HFFc6 (cell line): Measurements from ENCODE around the gene SPAG9. TPM values are rescaled to one million over a fixed set of nuclear protein-coding genes. Genes with fewer than 3 reads are reported as not detected.
A peak's percentile ranks its signal among the peaks of the same experiment; 100 is the strongest.

ENCODE experiments used
- DNase-seq: peaks from one replicate; pipeline ENCODE4 v3.0.0-alpha.2; 2018
- H3K27ac Mint-ChIP-seq: 2 replicates; pipeline ENCODE4 v1.8.0; 2020; ENCODE audit warnings: mild to moderate bottlenecking, mixed read lengths
- H3K27me3 Mint-ChIP-seq: 2 replicates; pipeline ENCODE4 v1.8.0; 2021; ENCODE audit warnings: mild to moderate bottlenecking, moderate library complexity, mixed read lengths; ENCODE audit not compliant: insufficient read depth
- H3K36me3 Mint-ChIP-seq: 2 replicates; pipeline ENCODE4 v1.8.0; 2021; ENCODE audit warnings: low read depth, mixed read lengths
- H3K4me1 Mint-ChIP-seq: 2 replicates; pipeline ENCODE4 v1.8.0; 2020; ENCODE audit warnings: low read depth, mixed read lengths
- H3K4me3 Mint-ChIP-seq: 2 replicates; pipeline ENCODE4 v1.8.0; 2020; ENCODE audit warnings: mild to moderate bottlenecking, moderate library complexity, mixed read lengths
- H3K9me3 Mint-ChIP-seq: 2 replicates; pipeline ENCODE4 v1.8.0; 2020; ENCODE audit warnings: mild to moderate bottlenecking, mixed read lengths
- total RNA-seq, 6 experiments: library from RNA; stranded (reverse); fragmentation: NEBNext Ultra II Directional; extraction: Animal tissue kit (Norgen Biotek cat#: 25700); gene quantifications; 2 replicates in 1 of 6; 3 replicates in 5 of 6; pipeline ENCODE4 v1.2.3, GENCODE V29; 2021
- TF ChIP-seq, protein P1 (sequence below): fragments of 200-600 bp; sonication (generic); IDR thresholded peaks from 2 replicates; pipeline ENCODE4 v1.5.0; 2021; ENCODE audit warnings: antibody characterized with exemption, mild to moderate bottlenecking

Gene SPAG9
- total RNA-seq, 6 experiments from 2014 or later: 54.3 to 78.1 (median 61.3) TPM

DNA sequence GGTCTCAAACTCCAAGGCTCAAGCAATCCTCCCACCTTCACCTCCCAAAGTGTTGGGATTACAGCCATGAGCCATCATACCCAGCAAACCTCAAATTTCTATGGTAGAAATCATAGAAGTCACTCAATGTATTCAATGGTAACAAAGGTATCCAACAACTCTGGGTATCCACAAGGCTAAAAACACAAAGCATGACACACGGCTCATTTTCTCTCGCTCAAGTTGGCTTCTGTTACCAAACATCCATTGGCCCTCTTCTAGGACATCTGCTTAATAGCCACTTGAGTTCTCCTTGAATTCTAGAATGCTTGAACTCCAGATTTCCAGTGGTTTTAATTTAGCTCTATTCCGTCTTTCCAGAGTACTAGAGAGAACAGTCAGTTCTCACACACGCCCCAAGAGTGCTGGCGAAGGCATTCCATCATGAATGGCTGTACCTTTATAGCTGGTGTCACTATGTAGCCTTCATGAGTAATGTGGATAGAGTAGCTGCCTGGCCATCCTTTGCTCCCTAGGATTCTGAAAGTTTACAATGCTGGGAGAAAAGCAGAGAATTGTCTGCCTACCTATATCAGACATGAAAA lies 42.6 kb downstream of the SPAG9 start:
- peaks cover 45% of the 10 kb centered on the region for H3K4me1 Mint-ChIP-seq
- no peaks in the 10 kb centered on the region for H3K9me3 Mint-ChIP-seq
- no peak overlapping the region for H3K27ac Mint-ChIP-seq
- H3K36me3 Mint-ChIP-seq: peaks cover 23% of the 10 kb centered on the region
- H3K4me3 Mint-ChIP-seq: no peak overlapping the region
- TF ChIP-seq, protein P1, sequence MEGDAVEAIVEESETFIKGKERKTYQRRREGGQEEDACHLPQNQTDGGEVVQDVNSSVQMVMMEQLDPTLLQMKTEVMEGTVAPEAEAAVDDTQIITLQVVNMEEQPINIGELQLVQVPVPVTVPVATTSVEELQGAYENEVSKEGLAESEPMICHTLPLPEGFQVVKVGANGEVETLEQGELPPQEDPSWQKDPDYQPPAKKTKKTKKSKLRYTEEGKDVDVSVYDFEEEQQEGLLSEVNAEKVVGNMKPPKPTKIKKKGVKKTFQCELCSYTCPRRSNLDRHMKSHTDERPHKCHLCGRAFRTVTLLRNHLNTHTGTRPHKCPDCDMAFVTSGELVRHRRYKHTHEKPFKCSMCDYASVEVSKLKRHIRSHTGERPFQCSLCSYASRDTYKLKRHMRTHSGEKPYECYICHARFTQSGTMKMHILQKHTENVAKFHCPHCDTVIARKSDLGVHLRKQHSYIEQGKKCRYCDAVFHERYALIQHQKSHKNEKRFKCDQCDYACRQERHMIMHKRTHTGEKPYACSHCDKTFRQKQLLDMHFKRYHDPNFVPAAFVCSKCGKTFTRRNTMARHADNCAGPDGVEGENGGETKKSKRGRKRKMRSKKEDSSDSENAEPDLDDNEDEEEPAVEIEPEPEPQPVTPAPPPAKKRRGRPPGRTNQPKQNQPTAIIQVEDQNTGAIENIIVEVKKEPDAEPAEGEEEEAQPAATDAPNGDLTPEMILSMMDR: no peak
- no peaks in the 10 kb centered on the region for H3K27me3 Mint-ChIP-seq
- DNase-seq: no peak

DNA sequence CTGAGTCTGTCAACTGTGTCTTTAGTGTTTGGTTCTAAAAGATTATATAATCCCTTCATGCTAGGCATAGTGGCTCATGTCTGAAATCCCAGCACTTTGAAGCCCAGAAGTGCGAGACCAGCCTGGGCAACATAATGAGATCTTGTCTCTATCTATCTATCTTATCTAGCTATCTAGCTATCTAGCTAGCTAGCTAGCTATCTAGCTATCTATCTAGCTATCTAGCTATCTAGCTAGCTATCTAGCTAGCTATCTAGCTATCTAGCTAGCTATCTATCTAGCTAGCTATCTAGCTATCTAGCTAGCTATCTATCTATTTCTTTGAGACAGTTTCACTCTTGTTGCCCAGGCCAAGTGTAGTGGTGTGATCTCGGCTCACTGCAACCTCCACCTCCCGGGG lies 43.8 kb downstream of the SPAG9 start:
- Mint-ChIP-seq H3K9me3 (no peaks in the 10 kb centered on the region), H3K4me3 (no peak overlapping the region), H3K4me1 (peaks cover 33% of the 10 kb centered on the region), H3K27ac (no peak overlapping the region), H3K27me3 (no peaks in the 10 kb centered on the region), H3K36me3 (peaks cover 22% of the 10 kb centered on the region)
- TF ChIP-seq, protein P1: no peak
- DNase-seq: no peak

DNA sequence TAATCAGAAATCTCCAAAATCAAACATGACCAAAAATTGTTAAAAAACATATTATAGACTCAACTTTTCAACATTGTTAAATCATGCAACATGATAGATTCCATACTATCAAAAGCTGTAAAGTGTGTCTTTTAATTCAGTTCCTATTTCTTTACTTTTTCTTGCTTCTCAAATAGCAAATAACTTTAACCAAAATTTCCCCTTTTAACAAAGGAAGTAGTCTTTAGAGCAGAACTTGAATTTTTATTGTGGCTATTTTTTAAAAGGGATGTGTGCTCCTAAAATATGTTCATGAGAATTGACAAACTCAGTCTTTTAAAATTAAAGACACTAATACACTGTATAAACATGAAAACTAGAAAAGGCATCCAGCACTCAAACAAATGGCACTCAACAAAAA lies 49.1 kb downstream of the SPAG9 start:
- Mint-ChIP-seq H3K9me3 (no peaks in the 10 kb centered on the region), H3K27ac (no peak overlapping the region), H3K27me3 (no peaks in the 10 kb centered on the region), H3K4me1 (peaks cover 14% of the 10 kb centered on the region), H3K4me3 (no peak overlapping the region), H3K36me3 (peaks cover 4% of the 10 kb centered on the region; the same call in 1 of the 2 replicates)
- TF ChIP-seq, protein P1: no peak
- no peak for DNase-seq

DNA sequence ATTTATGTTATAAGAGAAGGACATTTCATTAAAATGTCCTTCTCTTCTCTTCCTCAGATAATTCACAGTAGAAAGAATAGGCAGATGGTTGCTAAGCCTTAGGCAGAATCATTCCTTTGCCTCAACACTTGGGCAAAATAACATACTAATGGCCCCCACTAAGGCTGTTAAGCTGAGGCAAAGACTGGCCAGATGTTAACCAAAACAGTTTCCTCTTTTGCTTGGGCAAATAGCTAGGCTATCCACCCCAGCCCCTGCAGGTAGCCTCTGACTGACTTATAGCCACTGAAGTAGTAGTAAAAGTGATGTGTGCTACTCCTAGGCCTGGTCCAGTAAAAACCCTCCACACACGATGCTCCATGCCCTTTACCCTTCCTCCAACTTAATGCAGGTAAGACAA lies 55.2 kb downstream of the SPAG9 start:
- H3K27me3 Mint-ChIP-seq: no peaks in the 10 kb centered on the region
- peaks cover 28% of the 10 kb centered on the region for H3K4me1 Mint-ChIP-seq
- TF ChIP-seq, protein P1: no peak
- peaks cover 11% of the 10 kb centered on the region for H3K36me3 Mint-ChIP-seq
- H3K27ac Mint-ChIP-seq: peak overlapping the region; percentile 19; the same call in 1 of the 2 replicates
- DNase-seq: no peak
- H3K4me3 Mint-ChIP-seq: no peak overlapping the region
- no peaks in the 10 kb centered on the region for H3K9me3 Mint-ChIP-seq

DNA sequence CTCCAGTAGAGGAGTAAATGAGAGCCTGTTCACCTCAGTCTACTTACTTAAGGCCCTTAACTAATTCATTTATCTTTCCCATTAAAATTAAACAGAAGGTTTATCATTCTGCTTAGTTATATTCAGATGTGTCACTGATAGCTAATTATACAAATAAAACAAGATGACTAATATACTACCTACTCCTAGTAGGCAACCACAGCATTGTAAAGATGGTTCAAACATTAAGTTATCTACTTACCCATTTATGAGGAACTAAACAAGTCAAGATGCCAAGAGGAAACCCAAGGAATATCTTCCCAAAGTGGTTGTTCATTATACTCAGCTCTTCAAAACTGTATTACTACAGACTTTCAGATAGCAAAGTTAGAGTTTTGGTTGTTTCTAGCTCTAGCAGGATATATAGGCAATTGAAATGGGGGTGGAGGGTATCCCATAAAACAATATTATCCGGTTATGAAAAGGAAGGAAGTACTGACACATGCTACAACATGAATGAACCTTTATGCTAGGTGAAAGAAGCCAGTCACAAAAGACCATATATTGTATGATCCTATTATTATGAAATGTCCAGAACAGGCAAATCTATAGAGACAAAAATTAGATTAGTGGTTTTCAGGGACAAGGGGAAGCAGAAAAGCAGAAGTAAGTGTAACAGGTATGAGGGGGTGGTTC lies 56.5 kb downstream of the SPAG9 start:
- H3K36me3 Mint-ChIP-seq: peaks cover 7% of the 10 kb centered on the region
- no peaks in the 10 kb centered on the region for H3K9me3 Mint-ChIP-seq
- no peaks in the 10 kb centered on the region for H3K27me3 Mint-ChIP-seq
- H3K4me1 Mint-ChIP-seq: peaks cover 29% of the 10 kb centered on the region
- DNase-seq: no peak
- TF ChIP-seq, protein P1: no peak
- peak overlapping the region; percentile 52 for H3K27ac Mint-ChIP-seq
- no peak overlapping the region for H3K4me3 Mint-ChIP-seq
